Gastroesophageal sphincter (tissue), 4 donors: ENCODE data around the gene PNMA6F. TPM values are rescaled to one million over a fixed set of nuclear protein-coding genes. Genes with fewer than 3 reads are reported as not detected.

Experiments
- ATAC-seq: fragments of 150-250 bp; one replicate; pipeline ENCODE4 v1.9.1; 2016; ENCODE audit warnings: mild to moderate bottlenecking, moderate library complexity
- H3K27ac ChIP-seq, 4 donors: fragments of 200-600 bp; sonication (generic) in 3 of 4; 1 replicate in 3 of 4; 2 replicates in 1 of 4; pipeline ENCODE4 v1.5.1; 2016 to 2019
- H3K27me3 ChIP-seq: fragments of 200-600 bp; sonication (generic); one replicate; pipeline ENCODE4 v1.5.1; 2019
- H3K36me3 ChIP-seq, 2 donors: fragments of 200-600 bp; sonication (generic); one replicate each; pipeline ENCODE4 v1.5.1; 2019; ENCODE audit warnings: control low read depth in 1 of 2
- H3K4me1 ChIP-seq, 3 donors: fragments of 200-600 bp; sonication (generic); 1 replicate in 2 of 3; 2 replicates in 1 of 3; pipeline ENCODE4 v1.5.1; 2016 to 2019; ENCODE audit warnings: control low read depth in 2 of 3
- H3K4me3 ChIP-seq, 2 donors: fragments of 200-600 bp; sonication (generic); one replicate each; pipeline ENCODE4 v1.5.1; 2019; ENCODE audit warnings: mild to moderate bottlenecking in 1 of 2, moderate library complexity in 1 of 2
- H3K9me3 ChIP-seq, 3 donors: fragments of 200-600 bp; sonication (generic); one replicate each; pipeline ENCODE4 v1.5.1; 2017 to 2019; ENCODE audit warnings: control low read depth in 2 of 3
- EP300 ChIP-seq: sonication (generic); formaldehyde crosslinking; IDR thresholded peaks from one replicate; pipeline ENCODE4 v1.6.1; 2017; ENCODE audit warnings: antibody characterized with exemption, mild to moderate bottlenecking
- POLR2A ChIP-seq, 2 donors: fragments of 450-650 bp; IDR thresholded peaks; one replicate each; pipeline ENCODE4 v1.6.1; 2017; ENCODE audit warnings: antibody characterized with exemption in 2 of 2, mild to moderate bottlenecking in 2 of 2, moderate library complexity in 1 of 2
- POLR2AphosphoS5 ChIP-seq: sonication (generic); formaldehyde crosslinking; IDR thresholded peaks from one replicate; pipeline ENCODE4 v1.6.1; 2017; ENCODE audit warnings: antibody characterized with exemption
- WGBS, 2 donors: methylation state at CpG; one replicate each; pipeline ENCODE4 v1.1.5; 2018; ENCODE audit warnings: low coverage in 1 of 2; 5-methylcytosine and 5-hydroxymethylcytosine counted together
- total RNA-seq, 4 donors: library from RNA; depleted of rRNA; stranded (reverse); fragments of >200 nt; gene quantifications; one replicate each; pipeline ENCODE4 v1.1.0, GENCODE V29; 2016
- TF ChIP-seq, protein P1 (sequence below), 4 experiments: fragments of 200-600 bp in 2 of 4; fragments of 450-650 bp in 2 of 4; sonication (generic) in 1 of 4; IDR thresholded peaks; one replicate each; pipeline ENCODE4 v1.5.1; 2017 to 2019; ENCODE audit warnings: antibody characterized with exemption in 4 of 4, mild to moderate bottlenecking in 2 of 4, moderate library complexity in 2 of 4

PNMA6F gene
- total RNA-seq, 4 donors from 2014 or later: not detected

DNA sequence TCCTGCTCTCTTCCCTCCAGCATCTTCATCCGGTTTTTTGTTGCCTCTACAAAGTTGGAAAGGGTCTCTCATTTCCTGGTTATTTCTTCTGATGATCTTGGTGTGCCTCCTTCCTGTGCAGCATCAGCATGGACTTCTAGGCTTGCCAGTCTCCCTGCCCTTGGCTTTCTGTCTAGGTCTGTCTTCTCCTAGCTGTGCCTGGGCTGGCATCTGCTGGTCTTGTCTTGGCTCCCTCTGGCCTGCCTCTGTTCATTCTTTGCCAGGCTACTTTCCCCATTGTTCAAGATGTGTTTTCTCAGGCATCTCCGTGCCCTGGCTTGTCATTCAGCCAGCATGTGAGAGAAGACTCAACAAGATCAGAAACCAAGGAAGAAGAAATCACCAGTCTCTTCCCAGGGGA lies 22.1 kb upstream of the PNMA6F start:
- no peak for ATAC-seq
- WGBS, 2 donors: 43% methylated on average over 1 of the region's 2 CpGs; no CpG with 5 or more reads in 1 of the 2 donors
- Histone ChIP-seq H3K9me3 (no peaks in the 10 kb centered on the region), H3K27me3 (no peaks in the 10 kb centered on the region), H3K4me1 (peaks cover 0 to 7% (median 0%) of the 10 kb centered on the region in 3 donors), H3K4me3 (no peak overlapping the region), H3K27ac (no peak overlapping the region), H3K36me3 (peaks cover 0 to 54% of the 10 kb centered on the region in 2 donors)
- no peak for TF ChIP-seq POLR2A (IDR thresholded peaks at IDR 0.05)

DNA sequence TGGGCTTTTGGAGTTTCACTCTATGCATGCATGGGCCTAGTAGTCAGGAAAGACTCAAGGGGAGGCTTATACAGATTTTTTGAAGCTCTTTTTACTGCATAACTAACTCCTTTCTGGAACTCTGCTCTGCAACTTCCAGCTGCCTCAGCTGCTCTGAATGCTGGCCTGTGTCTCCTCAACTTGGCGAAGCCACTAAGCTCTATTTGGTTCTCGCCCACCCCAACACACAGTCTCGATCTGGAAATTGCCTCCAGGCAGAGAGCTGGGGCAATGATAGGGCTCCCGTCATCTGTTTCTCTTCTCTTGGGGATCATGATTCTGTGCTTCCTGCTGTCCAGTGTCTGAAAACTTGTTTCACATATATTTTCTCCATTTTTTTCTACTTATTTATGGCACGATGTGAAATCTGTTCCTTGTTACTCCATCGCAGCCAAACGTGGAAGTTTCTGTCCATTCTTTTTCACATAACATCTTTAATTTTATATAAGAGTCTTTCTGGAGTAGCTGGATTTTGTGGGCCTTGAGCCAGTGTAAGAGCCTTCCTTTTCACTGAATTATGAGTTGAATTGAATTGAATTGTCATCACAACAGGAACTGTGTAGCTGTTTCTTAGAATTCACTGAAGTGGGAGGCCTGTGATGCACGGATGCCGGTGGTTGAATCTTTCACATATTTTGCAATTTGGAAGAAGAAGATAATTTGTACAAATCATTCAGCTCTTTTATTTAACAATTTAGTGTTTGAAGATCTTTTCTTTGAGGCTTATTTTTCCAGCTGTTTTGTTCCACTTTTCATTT lies 21.4 kb upstream of the PNMA6F start:
- TF ChIP-seq, protein P1, sequence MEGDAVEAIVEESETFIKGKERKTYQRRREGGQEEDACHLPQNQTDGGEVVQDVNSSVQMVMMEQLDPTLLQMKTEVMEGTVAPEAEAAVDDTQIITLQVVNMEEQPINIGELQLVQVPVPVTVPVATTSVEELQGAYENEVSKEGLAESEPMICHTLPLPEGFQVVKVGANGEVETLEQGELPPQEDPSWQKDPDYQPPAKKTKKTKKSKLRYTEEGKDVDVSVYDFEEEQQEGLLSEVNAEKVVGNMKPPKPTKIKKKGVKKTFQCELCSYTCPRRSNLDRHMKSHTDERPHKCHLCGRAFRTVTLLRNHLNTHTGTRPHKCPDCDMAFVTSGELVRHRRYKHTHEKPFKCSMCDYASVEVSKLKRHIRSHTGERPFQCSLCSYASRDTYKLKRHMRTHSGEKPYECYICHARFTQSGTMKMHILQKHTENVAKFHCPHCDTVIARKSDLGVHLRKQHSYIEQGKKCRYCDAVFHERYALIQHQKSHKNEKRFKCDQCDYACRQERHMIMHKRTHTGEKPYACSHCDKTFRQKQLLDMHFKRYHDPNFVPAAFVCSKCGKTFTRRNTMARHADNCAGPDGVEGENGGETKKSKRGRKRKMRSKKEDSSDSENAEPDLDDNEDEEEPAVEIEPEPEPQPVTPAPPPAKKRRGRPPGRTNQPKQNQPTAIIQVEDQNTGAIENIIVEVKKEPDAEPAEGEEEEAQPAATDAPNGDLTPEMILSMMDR (IDR thresholded peaks at IDR 0.05): no peak
- no peak for TF ChIP-seq EP300
- TF ChIP-seq POLR2AphosphoS5: no peak
- no peak for TF ChIP-seq POLR2A (IDR thresholded peaks at IDR 0.05)
- 17 to 69% methylated on average over 5 to 9 of the region's 9 CpGs for WGBS, 2 donors
- peaks cover 0 to 47% of the 10 kb centered on the region in 2 donors for H3K36me3 ChIP-seq
- H3K27me3 ChIP-seq: no peaks in the 10 kb centered on the region
- no peak for ATAC-seq
- H3K4me3 ChIP-seq: no peak overlapping the region
- H3K27ac ChIP-seq: no peak overlapping the region
- no peaks in the 10 kb centered on the region for H3K9me3 ChIP-seq
- peaks cover 0 to 7% (median 0%) of the 10 kb centered on the region in 3 donors for H3K4me1 ChIP-seq

DNA sequence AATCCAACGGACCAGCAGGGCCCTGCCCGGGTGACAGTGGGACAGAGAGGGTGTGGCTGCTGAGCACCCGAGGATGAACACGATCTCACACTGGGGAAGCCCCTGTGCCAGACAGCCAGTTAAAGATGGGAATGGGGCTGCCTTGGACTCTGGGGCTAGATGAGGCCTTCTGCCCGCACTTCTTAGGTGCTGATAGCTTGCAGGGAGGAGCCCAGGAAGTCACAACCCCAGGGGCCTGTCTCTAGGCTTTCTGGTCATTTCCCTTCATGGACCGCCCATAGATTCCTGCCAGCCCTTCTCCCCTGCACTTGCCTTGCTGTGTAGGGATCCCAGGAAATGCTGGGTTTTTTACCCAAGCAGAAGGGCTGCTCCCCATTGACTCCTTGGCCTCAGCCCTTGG lies 18.5 kb upstream of the PNMA6F start:
- ATAC-seq: no peak
- H3K36me3 ChIP-seq: peaks cover 0 to 20% of the 10 kb centered on the region in 2 donors
- no peak overlapping the region for H3K27ac ChIP-seq
- H3K9me3 ChIP-seq: no peaks in the 10 kb centered on the region
- no peaks in the 10 kb centered on the region for H3K27me3 ChIP-seq
- WGBS, 2 donors: 100% methylated on average over 2 of the region's 6 CpGs; no CpG with 5 or more reads in 1 of the 2 donors
- peaks cover 0 to 21% (median 0%) of the 10 kb centered on the region in 3 donors for H3K4me1 ChIP-seq
- TF ChIP-seq, protein P1 (IDR thresholded peaks at IDR 0.05): no peak
- no peak overlapping the region for H3K4me3 ChIP-seq

DNA sequence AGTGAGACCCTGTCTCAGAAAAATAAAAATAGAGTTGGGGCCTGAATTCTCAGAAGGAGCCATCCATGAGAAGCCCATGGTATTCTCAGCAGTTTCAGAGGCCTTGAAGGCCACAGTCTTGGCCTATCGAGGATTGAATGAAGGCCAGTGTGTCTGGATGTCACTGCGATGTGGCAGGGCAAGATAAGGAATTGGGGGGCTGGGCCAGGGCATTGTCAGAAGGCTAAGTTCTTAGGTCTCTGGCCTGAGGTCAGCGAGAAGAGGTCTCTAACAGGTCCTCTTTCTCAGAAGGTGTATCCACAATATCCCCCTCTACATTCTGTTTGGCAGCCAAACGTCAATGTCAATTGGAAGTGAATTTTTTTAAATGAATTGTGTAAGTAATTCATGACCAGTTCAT lies 18.1 kb upstream of the PNMA6F start:
- TF ChIP-seq POLR2A (IDR thresholded peaks at IDR 0.05): no peak
- TF ChIP-seq, protein P1 (IDR thresholded peaks at IDR 0.05): no peak
- no peak for TF ChIP-seq EP300
- no peak for TF ChIP-seq POLR2AphosphoS5
- no peaks in the 10 kb centered on the region for H3K9me3 ChIP-seq
- ATAC-seq: no peak
- no peak overlapping the region for H3K4me3 ChIP-seq
- H3K27ac ChIP-seq: no peak overlapping the region
- peaks cover 0 to 16% of the 10 kb centered on the region in 2 donors for H3K36me3 ChIP-seq
- H3K4me1 ChIP-seq: peaks cover 0 to 25% (median 0%) of the 10 kb centered on the region in 3 donors
- no peaks in the 10 kb centered on the region for H3K27me3 ChIP-seq
- 100% methylated on average over 1 of the region's 4 CpGs; no CpG with 5 or more reads in 1 of the 2 donors for WGBS, 2 donors

DNA sequence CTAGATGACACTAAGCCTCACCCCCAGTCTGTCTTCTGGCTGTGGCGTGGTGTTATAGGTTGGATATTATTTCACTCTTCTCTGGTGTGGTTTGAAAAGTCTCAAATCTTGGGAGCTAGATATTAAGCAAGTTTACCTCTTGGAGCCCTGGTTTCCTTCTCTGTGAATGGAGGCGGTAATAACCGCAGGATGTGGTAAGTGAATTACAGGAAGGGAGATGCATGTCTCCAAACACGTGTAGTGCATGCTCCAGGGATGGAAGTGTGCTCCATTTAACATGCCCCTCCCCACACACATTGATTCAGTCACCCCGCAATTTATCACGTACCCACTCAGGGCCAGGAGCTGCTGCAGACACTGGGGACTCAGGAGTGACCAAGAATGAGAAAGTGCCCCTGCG lies 17.3 kb upstream of the PNMA6F start:
- H3K9me3 ChIP-seq: no peaks in the 10 kb centered on the region
- TF ChIP-seq POLR2A (IDR thresholded peaks at IDR 0.05) (no peak), POLR2AphosphoS5 (no peak)
- TF ChIP-seq, protein P1 (IDR thresholded peaks at IDR 0.05): no peak
- no peak overlapping the region for H3K27ac ChIP-seq
- no peaks in the 10 kb centered on the region for H3K27me3 ChIP-seq
- H3K4me1 ChIP-seq: peaks cover 0 to 25% (median 0%) of the 10 kb centered on the region in 3 donors
- peaks cover 0 to 7% of the 10 kb centered on the region in 2 donors for H3K36me3 ChIP-seq
- 79 to 80% methylated on average over 1 to 6 of the region's 7 CpGs for WGBS, 2 donors
- no peak overlapping the region for H3K4me3 ChIP-seq
- ATAC-seq: no peak
